HG03575 (cell line): ENCODE data around the gene SPTBN4.
"Not testable (repeated sequence)": the region's sequence is repeated elsewhere in the genome, so short reads cannot be mapped to it uniquely, and the experiment has no call there.

Experiments used
- ATAC-seq: cut with Tn5 transposase; IDR thresholded peaks from one replicate; pipeline ENCODE4 v1.9.1; 2021; ENCODE audit not compliant: unreplicated experiment, insufficient number of reproducible peaks, low FRiP score; ENCODE audit errors: extremely low read depth

Gene SPTBN4

DNA sequence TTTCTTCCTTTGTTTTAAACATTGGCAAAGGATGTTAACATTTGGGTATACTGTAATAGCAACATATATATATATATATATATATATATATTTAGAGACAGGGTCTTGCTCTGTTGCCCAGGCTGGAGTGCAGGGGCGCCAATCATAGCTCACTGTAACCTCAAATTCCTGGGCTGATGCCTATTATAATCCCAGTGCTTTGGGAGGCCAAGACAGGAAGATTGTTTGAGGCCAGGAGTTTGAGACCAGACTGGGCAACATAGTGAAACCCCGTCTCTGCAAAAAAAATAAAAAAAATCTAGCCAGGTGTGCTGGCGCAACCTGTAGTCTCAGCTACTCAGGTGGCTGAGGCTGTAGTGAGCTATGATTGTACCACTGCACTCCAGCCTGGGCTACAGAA, 6.6 kb upstream of the SPTBN4 start:
- ATAC-seq = no peak

DNA sequence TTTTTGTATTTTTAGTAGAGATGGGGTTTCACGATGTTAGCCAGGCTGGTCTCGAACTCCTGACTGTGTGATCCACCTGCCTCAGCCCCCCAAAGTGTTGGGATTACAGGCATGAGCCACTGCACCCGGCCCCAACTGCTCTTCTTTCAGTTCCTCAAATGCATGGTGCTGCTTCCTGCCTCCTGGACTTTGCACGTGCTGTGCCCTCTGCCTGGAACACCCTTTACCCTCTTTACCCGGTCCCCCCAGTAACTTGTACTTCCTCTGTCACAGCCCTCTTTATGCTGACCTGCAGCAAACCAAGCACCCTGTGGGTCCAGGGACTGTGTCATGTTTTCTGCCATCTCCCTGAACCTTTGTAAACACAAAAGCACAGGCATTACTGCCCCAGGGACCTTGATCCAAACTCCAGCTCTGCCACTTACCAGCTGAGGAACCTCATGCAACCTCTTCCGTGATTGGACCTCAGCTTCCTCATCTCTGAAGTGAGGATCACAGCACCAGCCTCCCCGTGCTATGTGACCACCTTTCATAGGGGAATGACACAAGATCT, 5.1 kb upstream of the SPTBN4 start:
- ATAC-seq = no peak

DNA sequence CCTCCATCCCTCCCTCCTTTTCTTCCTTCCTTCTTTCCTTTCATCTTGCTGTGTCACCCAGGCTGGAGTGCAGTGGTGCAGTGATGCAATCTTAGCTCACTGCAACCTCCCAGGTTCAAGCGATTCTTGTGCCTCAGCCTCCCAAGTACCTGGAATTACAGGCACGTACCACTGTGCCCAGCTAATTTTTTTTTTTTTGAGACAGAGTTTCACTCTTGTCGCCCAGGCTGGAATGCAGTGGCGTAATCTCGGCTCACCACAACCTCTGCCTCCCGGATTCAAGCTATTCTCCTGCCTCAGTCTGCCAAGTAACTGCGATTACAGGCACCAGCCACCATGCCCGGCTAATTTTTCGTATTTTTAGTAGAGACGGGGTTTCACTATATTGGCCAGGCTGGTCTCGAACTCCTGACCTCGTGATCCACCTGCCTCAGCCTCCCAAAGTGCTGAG, 3.2 kb upstream of the SPTBN4 start:
- ATAC-seq = not testable (repeated sequence)

DNA sequence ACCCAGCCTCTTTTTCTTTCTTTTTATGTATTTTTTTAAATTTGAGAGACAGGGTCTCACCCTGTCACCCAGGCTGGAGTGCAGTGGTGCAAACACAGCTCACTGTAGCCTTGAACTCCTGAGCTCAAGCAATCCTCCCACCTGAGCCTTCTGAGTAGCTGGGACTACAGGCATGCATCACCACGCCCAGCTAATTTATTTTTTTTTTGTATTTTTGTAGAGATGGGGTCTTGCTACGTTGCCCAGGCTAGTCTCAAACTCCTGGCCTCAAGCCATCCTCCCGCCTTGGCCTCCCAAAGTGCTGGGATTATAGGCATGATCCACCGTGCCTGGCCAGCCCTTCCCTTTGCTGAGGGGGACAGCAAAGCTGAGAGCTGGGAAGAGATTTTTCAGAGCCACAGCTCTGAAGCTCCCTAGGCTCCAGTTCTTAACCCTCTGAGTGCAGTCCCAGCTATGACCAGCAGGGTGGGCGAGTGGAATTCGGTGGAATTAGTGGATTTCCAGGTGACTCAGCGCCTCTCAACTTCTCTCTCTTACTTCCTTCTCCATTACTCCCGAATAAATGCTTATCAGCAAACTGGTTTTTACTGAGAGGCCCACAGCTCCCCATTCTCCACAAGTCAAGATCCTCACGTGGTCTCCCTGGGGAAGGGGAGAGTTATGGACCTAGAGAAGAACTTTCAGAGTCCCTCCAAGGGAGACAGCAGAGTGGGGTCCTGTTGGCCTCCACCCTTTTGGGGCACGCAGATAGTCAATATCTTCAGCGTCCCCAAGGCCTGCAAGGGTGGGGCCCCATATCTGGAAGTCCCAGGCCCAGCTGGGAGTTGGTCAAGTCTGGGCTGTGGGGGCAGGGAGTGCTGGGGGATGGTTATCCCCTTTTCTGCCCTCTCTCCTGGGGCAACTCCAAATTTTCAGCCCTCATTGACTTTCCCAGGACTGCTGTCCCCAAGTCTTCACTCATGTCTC, 2.5 kb upstream of the SPTBN4 start:
- no peak for ATAC-seq

DNA sequence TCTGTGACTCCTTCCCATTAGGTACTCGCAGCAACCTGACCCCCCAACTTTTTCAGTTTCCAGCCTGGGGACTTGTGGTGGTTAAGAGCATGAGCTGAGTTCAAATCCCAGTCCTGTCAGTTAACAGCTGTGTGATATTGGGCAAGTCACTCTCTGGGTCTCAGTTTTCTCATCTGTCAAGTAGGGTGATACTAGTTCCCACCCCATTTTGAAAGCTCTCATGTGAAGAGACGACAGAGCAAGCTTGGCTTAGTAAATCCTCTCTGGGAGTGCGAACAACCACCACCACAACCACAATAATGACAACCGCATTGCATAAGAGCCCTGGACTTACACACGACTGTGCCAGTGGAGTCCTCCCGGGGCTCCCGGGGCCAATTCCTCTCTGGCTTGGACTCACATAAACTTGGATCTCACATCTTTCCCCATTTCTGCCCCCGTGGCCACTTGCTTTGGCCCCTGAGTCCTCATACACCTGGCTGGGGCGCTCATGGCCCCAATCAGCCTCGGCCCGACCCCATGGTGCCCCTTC, 1.7 kb upstream of the SPTBN4 start:
- ATAC-seq = no peak

DNA sequence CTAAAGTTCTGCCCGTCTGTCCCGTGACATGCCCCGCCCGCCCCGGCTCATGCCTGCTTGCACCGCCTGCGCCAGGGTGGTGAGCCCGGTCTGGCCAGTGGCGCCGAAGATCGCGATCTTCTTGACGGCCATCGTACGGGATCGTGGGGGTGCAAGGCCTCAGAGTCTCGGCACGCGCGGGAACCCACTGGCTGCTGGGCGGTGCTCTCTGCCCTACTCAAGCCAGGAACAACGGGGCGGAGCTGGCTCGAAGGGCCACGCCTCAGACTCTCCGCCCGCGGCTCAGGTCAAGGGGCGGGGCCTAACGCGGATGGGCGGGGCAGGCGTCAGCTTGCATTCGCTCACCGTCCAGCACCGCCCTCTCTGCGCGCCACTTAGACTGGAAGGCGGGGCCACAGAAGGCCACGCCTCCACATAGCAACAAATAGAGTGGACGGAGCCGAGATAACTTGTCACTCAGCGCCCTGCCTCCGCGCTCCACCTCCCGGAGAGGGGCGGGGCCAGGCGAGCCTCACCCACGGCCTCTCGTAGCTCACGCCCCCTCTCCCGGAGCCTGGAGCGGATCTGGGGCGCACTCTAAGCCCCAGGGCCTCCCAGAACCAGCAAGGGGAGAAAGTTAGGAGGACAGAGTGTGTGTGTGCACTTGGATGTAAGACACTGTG, 1.1 kb upstream of the SPTBN4 start, which contains the start of gene BLVRB:
Gene BLVRB, minus strand, starts transcription at position 189 of the 662 bp plus-strand sequence. Its CDS starts 57 bp downstream, at position 132.
- ATAC-seq = peak; percentile 43

DNA sequence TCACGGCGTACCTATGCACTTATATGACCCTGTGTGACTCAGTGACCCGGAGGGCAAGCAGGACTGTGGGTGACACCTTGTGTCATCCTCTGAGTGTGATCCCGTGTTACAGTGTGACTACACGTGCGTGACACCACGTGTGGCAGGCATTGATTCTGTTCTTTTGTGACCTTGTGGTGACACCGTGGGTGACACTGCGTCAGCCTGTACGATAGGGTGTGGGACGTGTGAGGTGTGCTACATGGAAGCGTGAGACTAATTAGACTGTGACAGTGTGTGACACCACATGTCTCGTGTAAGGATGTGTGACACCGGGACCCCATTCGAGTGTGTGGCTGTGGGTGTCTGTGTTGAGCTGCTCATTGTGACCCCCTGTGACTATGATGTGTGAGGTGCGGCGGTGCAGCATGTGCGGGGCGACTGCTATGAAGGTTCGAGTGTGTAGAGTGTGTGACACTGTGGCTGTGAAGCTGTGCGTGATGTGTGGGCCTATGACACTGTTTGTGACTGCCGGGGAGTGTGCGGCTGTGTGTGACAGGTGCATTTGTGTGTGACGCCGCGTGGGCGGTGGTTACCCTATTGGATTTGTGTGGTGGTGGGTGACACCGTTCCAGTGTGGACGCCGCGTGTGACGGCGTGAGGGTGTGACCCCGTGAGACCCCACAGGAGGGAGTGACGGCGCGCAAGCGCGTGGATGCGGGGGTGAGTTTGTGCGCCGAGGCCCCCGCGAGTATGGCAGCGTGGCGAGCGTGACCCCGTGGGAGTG, 399 bp upstream of the SPTBN4 start:
- ATAC-seq = no peak

DNA sequence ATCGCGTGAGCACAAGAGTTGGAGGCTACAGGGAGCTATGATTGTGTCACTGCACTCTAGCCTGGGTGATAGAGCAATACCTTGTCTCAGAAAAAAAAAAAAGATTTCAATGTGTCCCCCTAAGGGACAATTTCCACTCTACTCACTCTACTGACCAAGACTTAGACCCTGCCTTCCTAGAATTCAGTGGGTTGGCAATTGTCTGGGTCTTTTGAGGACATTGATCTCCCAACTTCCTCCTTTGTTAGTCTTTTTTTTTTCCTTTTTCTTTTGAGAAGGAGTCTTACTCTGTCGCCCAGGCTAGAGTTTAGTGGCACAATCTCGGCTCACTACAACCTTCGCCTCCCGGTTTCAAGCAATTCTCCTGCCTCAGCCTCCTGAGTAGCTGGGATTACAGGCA, 2.2 kb downstream of the SPTBN4 start:
- no peak for ATAC-seq

DNA sequence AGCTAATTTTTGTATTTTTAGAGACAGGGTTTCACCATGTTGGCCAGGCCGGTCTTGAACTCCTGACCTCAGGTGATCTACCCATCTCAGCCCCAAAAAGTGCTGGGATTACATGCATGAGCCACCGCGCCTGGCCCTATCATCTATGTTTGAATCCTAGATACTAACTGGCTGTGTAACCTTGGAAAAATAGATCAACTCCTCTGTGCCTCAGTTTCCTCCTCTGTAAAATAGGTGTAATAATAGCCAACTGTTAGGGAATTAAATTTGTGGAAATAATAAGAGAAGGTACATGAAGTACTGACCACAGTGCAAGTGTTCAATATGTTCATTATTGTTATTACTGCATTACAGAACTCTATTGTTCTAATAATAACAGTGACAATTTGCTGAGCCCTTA, 4.3 kb downstream of the SPTBN4 start:
- no peak for ATAC-seq

DNA sequence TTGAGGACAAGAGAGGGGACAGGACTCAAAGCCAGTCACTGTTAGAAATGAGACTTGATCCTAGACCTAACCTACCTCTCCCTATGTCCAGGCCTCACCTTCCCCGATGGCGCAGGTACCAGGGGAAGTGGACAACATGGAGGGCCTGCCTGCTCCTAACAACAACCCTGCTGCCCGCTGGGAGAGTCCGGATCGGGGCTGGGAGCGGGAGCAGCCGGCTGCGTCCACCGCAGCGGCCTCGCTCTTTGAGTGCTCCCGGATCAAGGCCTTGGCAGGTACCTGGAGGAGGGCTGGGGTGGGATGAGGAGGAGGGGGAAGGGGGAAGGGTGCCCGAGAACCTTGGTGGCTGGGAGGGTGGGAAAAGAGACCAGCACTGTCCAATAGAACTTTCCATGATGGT, 5.7 kb downstream of the SPTBN4 start:
- no peak for ATAC-seq

DNA sequence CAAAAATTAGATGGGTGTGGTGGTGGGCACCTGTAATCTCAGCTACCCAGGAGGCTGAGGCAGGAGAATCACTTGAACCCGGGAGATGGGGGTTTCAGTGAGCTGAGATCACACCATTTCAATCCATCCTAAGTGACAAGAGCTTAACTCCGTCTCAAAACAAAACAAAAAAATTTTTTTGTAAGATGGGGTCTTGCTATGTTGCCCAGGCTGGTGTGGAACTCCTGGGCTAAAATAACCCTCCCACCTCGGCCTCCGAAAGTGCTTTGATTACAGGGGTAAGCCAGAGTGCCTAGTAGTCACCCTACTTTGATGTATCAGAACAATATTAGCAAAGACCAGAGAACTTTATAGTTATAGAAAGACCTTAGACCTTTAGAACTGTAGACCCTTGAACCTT, 7.9 kb downstream of the SPTBN4 start:
- no peak for ATAC-seq

DNA sequence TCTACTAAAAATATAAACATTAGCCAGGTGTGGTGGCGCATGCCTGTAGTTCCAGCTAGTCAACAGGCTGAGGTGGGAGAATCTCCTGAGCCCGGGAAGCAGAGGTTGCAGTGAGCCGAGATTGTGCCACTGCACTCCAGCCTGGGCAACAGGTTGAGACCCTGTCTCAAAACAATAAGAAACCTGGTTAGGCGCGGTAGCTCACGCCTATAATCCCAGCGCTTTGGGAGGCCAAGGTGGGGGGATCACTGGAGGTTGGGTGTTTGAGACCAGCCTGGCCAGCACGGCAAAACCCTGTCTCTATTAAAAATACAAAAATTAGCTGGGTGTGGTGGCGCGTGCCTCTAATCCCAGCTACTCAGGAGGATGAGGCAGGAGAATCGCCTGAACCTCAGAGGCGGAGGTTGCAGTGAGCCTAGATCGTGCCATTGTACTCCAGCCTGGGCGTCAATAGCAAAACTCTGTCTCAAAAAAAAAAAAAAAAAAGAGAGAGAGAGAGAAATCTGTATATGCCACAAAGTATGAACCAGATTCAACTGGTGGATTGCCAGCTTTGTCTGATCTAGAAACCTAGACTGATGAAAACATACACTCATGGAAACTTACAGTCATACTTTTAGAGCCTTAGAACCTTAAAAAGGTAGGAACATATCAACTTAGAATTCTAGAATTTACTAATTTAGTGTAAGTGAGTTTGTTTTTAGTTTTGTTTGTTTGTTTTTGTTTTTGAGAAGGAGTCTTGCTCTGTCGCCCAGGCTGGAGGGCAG, 9.3 kb downstream of the SPTBN4 start:
- ATAC-seq = not testable (repeated sequence)

DNA sequence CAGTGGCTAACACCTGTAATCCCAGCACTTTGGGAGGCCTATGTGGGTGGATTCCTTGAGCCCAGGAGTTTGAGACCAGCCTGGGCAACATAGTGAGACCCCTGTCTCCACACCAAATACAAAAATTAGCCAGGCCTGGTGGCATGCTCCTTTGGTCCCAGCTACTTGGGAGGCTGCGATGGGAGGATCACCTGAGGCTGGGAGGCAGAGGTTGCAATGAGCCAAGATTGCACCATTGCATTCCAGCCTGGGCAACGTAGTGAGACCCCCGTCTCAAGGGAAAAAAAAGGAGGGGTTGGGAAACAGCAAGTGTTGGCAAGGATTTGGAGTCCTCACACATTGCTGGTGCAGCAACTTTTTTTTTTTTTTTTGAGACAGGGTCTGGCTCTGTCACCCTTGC, 19.2 kb downstream of the SPTBN4 start:
- no peak for ATAC-seq

DNA sequence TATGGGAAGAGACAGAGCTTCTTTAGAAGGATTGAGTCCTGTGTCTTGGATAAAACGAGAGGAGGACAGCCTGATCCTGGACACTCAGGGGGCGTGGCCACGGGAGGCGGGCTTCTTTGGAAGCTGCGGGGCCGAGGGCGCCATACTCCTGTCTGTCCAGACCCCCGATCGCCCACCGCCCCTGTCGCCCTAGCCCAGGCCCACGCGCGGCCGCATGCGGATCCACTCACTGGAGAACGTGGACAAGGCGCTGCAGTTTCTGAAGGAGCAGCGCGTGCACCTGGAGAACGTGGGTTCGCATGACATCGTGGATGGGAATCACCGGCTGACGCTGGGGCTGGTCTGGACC, 23.1 kb downstream of the SPTBN4 start:
- no peak for ATAC-seq

DNA sequence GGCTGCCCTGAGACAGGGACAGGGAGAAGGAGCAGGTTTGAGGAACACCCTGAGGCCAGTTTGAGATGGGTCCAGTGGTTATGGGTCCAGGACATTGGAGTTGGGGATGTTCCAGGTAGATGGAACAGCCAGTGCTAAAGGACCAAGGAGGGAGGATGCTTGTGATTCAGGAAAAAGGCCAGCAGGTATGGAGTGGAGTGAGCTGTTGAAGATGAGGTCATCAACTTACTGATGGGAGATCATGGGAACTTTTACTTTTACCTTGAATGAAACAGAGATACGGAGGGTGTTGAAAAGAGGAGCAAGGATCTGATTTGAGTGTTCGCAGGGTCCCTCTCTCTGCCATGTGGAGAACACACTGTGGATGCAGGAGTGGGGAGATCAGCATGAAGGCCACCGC, 25.5 kb downstream of the SPTBN4 start:
- ATAC-seq = no peak

DNA sequence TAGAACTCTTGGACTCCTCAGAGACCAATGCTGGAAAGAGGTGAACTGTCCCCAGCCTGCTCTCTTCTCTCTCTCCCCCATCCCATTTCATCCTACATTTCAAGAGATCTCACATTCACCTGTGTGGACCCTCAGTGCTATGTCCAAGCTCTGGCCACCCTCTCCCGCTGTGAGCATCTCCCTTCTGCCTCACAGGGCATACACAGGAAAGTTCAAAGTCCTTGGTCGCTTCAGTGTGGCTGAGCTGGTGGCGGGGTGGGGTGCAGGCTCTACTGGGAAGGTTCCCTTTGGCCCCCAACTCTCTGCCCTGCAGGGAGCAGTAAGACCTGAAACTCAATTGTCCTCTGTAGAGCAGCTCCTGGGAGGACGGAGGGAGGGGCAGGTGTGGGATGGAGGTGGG, 27.0 kb downstream of the SPTBN4 start:
- ATAC-seq = no peak

DNA sequence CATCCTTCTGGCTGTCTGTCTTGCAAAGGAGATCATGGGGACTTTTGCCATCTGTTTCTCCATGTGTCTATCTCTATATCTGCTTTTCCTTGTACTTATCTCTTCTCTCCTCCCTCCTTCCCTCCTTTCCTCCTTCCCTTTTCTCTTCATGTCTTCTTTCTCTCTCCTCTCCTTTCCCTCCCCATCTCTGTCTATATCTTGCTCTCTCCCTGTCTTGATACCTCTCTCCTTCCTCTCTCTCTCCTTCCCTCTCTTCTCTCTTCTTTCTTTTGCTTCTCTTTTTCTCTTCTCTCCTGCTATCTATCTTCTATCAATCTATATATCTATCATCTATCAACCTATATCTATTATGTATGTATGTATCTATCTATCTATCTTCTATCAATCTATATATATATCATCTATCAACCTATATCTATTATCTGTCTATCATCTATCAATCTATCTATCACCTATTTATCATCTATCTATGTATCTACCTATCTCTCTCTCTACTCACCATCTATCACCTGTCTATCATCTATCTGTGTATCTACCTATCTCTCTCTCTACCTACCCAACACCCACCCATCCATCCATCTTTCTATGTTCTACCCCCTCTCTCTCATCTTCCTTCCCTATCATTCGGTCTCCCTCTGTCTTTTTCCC, 27.5 kb downstream of the SPTBN4 start:
- ATAC-seq = no peak

DNA sequence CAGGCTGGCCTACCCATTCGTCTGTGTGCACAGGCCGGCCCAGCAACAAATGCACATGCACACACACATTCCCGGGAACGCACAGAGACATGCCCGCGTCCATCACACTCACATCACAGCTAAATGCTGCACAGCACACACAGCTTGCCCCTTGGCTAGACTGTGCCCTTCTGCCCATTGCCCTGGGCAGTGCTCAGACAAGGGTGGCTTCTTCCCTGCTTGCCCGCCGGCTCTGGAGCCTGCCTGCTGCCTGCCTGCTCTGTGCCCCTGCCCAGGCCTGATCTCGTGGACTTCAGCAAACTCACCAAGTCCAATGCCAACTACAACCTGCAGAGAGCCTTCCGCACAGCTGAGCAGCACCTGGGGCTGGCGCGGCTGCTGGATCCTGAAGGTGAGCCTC, 30.4 kb downstream of the SPTBN4 start:
- ATAC-seq = no peak
